ENCODE data around the gene PDZD8. TPM values are rescaled to one million over a fixed set of nuclear protein-coding genes. Genes with fewer than 3 reads are reported as not detected.

The PDZD8 gene, protein sequence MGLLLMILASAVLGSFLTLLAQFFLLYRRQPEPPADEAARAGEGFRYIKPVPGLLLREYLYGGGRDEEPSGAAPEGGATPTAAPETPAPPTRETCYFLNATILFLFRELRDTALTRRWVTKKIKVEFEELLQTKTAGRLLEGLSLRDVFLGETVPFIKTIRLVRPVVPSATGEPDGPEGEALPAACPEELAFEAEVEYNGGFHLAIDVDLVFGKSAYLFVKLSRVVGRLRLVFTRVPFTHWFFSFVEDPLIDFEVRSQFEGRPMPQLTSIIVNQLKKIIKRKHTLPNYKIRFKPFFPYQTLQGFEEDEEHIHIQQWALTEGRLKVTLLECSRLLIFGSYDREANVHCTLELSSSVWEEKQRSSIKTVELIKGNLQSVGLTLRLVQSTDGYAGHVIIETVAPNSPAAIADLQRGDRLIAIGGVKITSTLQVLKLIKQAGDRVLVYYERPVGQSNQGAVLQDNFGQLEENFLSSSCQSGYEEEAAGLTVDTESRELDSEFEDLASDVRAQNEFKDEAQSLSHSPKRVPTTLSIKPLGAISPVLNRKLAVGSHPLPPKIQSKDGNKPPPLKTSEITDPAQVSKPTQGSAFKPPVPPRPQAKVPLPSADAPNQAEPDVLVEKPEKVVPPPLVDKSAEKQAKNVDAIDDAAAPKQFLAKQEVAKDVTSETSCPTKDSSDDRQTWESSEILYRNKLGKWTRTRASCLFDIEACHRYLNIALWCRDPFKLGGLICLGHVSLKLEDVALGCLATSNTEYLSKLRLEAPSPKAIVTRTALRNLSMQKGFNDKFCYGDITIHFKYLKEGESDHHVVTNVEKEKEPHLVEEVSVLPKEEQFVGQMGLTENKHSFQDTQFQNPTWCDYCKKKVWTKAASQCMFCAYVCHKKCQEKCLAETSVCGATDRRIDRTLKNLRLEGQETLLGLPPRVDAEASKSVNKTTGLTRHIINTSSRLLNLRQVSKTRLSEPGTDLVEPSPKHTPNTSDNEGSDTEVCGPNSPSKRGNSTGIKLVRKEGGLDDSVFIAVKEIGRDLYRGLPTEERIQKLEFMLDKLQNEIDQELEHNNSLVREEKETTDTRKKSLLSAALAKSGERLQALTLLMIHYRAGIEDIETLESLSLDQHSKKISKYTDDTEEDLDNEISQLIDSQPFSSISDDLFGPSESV
- total RNA-seq (2014; rRNA removed; shearing (Covaris generic)), result 12.6 and 13.2 TPM in 2 replicates

DNA sequence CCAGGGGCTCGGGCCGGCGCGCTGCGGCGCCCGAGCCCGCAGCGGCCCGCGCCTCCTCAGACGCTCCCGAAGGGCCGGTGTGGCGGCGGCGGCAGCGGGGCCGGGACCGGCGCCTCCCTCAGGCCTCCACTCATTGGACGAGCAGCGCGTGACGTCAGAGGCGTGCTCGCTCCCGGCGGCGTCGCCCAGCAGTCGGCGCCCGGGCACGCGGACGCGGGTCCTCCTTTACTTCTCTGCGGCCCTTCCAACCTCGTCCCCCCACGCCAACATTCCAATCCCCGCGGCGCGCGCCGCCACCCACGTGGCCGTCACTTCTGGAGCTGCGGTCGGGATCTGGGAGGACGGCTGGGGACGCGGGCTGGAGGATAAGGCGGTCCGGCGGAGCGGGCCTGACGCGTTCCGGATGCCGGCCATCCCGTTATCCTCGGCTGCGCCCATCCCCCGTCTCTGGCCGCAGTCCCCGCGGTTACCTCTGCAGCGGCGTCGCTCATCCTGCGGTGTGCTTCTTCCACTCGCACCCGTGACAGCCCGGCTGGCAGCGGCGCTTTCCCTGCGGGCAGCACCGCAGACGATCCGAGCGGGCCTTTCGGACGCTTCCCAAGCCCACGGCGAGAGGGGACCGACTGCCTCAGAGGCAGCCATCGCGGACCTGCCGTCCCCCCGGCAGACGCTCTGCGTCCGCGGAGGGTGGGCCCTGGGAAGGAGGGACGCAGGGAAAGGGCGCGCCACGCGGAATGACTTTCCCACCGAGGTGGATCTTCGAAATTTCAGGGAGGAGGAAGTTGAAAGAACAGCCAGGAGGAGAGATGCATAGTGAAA is at the start of gene PDZD8:
Gene PDZD8, minus strand, starts transcription at position 81 of the 819 bp plus-strand sequence. CDS start 213 bp downstream, outside the sequence.
- DNase-seq (ENCODE audit: low read depth), result peak; percentile 94

DNA sequence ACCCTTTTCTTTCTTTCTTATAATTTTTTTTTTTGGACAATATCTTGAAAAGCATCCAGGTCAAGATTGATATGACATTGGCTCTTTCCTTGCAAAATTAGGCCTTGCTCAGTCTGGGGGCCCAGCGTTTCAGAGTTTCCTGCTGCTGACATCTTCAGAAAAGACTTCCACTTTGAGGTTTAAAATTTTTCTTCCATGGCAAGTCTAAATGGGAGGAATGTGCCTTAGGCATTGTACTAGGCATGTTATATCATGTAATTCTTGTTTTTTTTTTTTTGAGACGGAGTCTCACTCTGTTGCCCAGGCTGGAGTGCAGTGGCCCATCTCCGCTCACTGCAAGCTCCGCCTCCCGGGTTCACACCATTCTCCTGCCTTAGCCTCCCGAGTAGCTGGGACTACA is 48.9 kb upstream of the PDZD8 start:
- DNase-seq (ENCODE audit: low read depth), result no peak

DNA sequence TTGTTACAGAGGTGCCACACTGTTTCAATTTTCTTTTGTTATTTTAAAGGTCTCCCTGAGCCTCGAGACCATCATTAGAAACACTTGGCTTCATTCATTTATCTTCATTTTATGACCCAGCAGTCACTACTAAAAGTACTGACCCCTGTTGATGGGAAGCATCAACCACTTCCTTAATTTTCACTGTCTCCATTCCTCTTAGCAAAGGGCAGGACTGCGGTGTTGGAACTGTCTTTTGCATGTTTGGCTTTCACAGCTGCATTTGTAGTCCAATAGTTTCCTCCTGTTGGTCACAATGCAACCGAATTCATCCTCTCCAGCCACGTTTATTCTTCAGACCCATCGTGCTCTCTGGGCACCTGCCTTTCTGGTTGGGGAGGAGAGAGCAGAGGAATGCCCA is 46.7 kb upstream of the PDZD8 start:
- no peak for DNase-seq (ENCODE audit: low read depth)

DNA sequence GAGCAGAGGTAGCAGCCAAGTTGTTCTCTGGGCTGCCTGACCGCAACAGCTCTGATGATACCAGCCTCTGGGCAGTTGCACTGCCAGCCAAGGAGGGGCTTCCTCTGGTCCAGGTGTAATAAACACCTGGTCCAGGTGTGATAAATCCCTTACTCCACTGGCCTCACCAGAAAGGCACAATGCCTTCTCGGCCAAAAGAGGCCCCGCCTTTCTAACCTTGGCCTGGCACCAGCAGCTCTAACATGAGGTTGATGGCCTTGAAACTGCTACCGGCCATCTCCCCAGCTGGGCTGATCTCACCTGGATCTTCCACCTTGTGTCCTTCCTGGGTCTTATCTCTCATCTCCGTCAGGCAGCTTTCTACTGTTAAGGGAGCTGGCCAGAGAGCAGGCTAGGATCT is 45.5 kb upstream of the PDZD8 start:
- no peak for DNase-seq (ENCODE audit: low read depth)

DNA sequence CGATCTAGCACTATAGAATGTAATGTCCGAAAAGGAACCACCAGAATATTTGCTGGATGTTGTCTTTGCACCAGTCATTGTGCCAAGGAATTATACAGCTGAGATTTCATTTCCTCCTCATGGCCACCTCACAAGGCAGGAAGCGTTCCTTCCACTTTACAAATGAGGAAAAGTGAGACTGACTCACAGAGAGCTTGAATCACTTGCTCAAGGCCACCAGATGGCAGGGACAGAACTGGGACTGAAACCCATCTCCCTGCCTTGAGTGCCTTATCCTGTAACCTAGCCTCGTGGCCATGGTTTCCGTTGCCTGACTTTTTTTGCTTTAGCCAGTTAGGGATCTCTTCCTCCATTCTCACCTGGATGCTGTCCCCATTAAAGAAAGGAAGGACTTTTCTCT is 44.7 kb upstream of the PDZD8 start:
- peak; percentile 57 for DNase-seq (ENCODE audit: low read depth)

DNA sequence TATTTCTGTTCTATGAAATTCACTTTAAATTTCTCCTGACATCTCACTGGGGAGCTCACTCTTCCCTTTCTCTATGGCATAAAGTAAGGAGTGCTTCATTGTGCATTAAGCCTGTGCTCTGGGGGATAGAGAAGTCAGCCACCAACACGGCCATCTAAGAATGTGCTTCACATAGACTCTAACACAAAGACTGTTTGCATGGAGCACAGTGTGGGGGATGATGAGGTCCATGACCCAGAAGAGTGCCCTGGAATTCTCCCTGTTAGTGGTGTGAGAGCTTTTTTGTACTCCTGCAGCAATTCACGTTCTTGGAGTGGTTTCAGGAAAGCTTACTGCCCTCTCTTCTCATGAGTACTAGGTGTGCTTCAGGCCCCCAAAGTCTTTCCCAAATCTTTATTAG is 43.9 kb upstream of the PDZD8 start:
- no peak for DNase-seq (ENCODE audit: low read depth)

DNA sequence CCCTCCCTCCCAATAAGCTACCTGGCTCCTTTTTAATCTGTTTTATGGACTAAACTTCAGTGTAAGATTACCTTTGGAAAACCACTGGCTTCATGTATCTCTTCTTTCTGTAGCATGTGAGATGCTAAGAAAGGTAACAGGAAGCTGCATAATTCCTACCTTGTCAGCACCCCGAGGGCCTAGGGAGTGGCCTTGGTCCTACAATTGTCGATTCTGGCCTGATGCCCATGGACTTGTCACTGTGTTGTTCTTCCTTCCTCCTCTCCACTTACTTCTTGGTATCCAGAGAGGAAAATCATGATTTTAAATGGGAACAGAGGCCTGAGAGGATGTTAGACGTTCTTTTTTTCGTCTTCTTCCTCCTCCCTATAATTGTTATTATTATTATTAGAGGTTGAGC is 42.9 kb upstream of the PDZD8 start:
- DNase-seq (ENCODE audit: low read depth), result peak; percentile 7

DNA sequence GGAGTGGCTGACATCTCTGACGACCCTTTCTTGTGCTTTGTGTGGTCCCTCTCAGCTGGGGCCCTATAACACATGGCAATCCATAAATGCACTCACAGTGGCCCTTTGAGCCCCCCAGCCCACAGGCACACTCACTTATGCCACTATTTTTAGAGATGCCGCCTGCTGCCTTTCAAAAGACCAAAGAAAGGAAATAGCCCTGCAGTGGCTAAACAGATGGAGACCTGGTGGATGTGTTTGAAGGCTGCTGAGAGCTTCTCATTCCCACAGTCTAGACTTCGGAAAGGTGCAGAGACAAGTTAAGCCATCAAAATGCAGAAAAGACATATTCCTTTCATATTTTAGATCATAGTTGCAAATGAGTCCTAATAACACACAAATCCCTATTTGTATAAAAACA is 42.0 kb upstream of the PDZD8 start:
- no peak for DNase-seq (ENCODE audit: low read depth)

DNA sequence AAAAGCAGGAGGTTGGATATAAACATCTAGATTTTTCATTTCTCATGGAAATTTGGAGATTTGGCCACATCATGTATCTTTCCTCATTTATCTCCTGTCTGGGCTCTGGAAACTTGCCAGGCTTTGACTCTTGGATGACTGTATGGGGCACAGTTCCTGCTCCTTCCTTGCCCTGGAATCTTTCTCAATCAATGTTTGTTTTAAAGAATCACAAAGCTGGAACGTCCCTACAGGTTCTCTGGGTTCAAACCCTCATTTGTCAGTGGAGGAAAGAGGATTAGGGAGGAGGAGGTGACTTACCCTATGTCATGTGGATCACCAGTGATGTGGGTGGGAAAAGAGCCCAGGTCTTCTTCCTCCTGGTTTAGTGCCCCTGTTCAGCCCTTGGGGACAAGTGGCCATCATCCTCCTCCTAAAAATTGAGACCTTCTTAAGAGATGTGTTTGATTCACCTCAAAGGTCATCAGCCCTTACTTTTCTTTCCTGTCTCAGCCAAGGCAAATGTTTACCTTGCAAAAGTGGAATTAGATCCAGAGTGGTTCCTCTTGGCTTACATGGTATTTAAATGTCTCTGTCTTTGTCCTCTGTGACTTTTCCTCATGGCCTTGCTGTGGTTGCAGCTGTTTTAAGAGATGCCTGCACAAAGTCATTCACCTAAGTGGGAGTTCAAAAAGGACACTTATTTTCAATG is 38.8 kb upstream of the PDZD8 start:
- DNase-seq (ENCODE audit: low read depth), result peak; percentile 54

DNA sequence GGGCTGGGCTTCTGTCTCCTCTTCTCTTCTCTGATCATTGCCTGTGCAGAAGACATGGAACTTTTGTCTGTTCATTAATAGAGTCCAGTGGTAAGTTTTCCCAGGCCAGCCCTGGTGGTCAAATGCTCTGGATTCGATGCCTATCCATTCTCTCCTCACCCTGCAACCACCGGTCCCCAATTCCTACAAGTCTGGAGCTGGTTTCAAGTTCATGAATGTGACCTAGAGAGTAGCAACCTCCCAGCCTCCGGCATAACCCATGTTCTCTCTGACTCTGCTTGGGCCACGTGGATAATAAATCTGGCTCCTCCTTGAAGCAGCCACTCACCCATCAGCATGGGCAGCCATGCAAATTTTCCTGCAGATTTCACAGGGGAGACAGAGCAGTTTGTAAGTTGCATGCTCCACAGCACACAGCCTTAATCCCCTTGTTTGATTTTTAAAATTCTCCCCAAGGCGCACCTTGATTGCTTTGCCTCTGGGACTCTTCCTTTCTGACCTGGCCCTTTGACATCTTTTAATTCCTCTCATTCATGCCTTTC is 37.3 kb upstream of the PDZD8 start:
- no peak for DNase-seq (ENCODE audit: low read depth)

DNA sequence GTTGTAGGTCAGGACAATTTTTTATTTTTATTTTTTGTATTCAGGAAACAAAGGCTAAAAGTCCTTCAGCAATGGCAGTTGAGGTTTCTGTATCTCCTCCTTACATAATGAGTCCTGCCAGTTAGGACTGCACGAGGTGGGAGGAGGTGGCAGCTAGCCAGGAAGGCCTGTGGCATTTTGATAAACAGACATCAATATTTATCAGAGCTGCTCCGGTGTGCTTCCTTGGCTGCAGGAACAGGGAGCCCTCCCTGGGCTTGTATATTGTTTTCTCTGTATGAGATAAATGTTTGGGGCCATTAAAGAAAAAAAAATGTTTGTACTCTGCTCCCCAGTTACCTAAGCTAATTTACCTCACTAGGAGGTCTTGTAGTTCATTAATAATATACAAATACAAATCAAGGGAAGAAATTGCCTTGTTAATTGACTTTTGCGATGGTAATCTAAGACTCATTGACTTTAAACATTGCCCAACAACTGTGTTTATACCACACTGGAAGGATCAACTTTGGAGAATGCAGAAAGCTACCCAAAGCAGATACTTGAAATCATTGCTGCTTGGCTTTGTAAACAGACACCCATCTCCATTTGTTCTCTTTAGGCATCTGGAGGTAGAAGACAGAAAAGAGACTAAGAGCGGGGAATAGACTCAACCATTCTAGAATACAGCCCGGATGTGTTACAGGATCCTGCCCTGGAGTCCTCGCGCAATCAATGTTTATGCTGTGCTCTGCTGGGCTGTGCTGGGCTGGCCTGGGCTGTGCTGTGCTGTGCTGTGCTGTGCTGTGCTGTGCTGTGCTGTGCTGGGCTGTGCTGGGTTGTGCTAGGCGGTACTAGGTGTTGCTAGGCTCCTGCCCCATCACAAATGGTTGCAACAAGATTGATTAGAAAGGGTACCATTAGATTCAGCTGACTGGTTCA is 36.5 kb upstream of the PDZD8 start:
- DNase-seq (ENCODE audit: low read depth), result no peak

DNA sequence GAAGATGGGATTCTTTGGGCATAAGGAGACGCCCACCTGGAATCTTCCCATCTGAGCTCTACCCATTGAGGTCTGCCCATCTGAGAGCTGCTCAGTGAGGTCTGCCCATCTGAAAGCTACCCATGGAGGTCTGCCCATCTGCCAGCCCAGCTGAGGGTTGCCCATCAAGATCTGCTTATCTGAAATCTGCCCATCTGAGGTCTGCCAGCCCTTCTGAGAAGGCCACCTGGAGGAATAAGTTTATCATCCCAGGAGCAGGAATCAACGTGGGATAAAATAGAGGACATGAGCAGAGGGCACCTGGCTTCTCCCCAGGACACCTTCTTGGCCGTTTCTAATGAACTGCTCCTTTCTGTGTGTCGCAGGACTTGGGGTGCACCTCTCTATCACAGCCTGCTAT is 35.3 kb upstream of the PDZD8 start:
- no peak for DNase-seq (ENCODE audit: low read depth)

DNA sequence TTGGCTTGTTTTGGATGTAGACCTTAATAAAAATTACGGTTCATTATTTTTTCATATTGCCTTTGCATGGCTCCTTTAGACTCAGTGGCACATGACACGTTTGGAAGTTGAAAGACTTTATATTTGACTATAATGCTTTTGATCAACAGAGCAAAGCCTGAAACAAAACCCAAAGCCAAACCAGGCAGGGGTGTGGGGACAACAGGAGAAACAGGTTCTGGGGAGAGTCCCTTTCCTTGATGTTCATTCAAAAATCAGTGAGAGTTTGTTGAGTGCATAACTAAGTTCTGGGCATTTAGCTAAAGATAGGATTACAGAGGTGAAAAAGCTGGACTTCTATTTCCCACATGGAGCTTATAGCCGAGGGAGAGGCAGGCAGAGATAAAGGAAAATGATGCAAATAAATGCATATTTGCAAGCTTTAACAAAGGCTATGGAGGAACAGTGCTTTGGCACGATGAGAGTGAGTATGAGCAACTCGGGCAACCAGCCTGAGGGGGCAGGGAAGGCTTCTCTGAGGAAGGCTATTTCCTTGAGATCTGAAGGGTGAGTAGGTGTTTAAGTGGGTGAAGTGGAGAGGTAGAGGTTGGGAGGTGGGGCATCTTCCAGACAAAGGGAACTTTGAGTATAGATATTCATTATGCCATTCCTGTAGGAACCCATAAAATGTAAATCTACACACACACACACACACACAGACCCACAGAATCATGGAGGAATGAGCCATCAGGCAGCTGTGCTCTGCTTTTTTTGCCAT is 34.5 kb upstream of the PDZD8 start:
- DNase-seq (ENCODE audit: low read depth), result no peak

DNA sequence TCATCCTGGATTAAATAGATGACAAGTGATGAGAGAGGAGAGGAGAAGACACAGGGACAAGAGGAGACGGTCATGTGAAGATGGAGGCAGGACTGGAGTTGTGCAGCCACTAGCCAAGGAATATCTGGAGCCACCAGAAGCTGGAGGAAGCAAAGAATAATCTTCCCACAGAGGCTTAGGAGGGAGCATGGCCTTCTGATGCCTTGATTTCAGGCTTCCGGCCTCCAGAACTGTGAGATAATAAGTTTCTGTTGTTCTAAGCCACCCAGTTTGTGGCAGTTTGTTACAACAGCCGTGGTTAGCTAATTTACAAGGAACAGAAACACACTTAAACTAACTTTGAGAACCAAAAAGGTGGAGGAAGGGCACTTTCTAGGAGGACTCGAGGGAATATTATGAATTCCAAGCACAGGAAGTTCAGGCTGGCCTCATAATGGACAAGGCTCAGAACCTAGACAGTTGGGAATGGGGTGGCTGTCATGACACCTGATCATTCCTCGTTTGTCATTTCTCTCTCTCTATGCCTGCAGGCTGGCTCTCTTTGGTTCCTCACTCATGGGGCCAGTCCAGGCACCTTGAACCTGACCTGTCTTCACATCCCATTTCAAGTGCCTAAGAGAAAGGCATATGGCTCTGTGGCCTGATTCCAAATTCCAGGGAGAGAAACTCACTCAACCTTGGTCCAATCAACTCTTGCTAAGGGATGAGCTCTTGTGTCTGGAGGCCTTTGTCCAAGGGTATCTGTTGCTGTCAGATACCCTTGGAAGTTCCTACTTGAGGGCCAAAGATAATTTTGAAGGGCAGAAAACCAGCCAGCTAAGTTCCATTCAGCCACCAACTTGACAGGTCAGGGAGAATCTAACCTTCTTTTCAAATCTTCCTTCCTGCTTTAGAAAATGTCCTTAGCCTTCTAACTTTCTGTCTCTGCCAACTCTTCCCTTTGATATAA is 33.5 kb upstream of the PDZD8 start:
- no peak for DNase-seq (ENCODE audit: low read depth)

DNA sequence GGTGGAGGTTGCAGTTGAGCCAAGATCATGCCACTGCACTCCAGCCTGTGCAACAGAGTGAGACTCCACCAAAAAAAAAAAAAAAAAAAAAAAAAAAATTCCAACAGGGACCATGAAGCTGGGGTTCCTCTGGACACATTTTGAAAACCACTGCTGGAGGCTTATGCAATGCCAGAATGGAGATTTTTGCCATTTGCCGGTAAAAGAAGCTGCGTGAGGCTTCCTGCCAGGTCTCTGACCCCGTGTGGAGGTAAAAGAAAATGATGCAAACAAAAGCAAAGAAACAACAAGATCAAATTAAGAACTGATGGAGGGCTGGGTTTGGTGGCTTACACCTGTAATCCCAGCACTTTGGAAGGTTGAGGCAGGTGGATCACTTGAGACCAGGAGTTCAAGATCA is 30.5 kb upstream of the PDZD8 start:
- DNase-seq (ENCODE audit: low read depth), result no peak

DNA sequence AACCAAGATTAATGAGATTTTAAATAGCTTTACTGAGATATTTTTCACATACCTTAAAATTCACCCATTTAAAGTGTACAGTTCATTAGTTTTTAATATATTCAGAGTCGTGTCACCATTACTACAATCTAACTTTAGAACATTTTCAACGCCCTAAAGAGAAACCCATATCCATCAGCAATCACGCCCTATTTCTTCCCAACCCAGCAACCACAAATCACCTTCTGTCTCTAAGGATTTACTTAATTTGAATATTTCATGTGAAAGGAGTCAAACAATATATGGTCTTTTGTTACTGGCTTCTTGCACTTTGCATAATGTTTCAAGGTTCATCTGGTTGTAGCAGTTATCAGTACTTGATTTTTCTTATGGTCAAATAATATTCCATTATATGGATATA is 25.1 kb upstream of the PDZD8 start:
- no peak for DNase-seq (ENCODE audit: low read depth)

All from Daoy (cell line).